GM21529 (cell line): ENCODE measurements around the gene FAS.
A peak's percentile ranks its signal among the peaks of the same experiment; 100 is the strongest.

Experiments used
- ATAC-seq: cut with Tn5 transposase; IDR thresholded peaks from one replicate; pipeline ENCODE4 v1.9.1; 2021; ENCODE audit not compliant: unreplicated experiment

FAS gene

DNA sequence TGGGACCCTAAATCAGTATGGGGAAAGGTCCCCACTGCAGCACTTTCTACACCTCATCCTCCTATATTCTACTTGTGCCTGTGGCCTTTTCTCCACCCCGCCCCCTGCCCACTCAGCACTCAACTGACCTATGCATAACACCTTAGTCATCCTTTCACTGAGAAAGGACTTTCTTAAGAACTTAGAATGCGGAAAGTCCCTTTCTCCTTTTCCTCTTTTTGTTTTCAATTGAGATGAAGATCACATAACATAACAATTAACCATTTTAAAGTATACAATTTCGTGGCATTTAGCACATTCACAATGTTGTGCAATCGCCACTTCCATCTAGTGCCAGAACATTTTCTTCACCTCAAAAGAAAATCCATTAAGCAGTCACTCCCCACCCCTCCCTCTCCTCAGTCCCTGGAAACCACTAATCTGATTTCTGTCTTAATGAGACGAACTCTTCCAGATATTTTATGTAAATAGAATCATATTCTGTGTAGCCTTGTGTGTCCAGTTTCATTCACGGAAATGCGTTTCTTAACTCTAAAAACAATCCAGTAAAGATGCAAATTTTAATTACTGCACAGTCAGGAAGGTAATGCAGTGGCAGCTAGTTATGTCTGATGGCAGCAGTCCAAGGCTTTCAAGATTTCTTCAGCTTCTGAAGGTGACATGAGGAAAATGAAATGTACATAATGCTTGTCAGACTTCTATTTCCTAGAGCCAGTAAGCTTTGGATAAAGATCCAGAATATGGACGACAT, 41.7 kb downstream of the FAS start:
- peak; percentile 67 for ATAC-seq

DNA sequence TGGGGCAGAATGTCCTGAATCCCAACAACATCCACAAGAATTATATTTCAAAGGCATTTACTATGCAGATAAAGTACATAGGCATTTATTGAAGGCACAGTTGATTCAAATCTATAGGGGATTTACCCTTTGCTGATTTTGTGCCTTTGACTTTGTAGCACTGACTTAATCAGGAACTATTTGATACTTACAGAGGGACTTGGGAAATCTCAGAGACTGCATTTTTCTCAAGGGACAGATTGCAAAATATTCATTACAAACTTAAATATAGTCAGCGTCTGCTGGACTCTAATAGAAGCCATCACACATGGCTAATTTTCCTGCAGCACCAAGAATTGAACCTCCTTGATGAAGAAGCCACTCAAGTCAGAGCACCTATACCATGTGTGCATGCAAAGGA, 44.9 kb downstream of the FAS start:
- ATAC-seq = no peak

DNA sequence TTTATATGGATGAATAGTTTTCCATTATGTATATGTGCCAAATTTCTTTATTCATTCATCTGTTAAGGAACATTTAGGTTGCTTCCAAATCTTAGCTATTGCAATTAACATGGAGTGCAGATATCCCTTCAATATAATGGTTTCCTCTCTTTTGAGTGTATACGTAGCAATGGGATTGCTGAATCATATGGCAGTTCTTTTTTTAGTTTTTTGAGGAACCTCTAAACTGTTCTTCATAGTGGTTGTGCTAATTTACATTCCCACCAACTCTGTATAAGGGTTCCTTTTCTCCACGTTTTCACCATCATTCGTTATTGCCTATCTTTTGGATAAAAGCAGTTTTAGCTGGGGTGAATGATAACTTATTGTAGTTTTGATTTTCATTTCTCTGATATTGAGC, 46.5 kb downstream of the FAS start:
- ATAC-seq = no peak

DNA sequence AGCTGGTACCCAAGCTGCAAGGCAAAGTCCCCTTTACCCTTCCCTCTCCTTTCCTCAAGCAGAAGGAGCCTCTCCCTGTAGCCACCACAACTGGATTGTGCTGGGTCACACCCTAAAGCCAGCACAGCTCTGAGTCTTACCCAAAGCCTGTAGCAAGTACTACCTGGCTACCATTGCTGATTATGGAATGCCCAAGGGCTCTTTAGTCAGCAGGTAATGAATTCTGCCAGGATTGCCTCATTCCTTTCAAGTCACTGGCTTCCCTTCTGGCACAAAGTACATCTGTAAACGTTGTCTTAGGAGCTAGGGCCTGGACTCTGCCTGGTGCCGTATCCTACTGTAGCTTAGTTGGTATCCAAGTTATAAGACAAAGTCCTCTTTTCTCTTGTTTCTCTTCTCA, 52.0 kb downstream of the FAS start:
- ATAC-seq = no peak

- no peak for ATAC-seq
These were observed 52.5 kb downstream of the FAS start for GRCh38 chr10:89043052-89043451.

DNA sequence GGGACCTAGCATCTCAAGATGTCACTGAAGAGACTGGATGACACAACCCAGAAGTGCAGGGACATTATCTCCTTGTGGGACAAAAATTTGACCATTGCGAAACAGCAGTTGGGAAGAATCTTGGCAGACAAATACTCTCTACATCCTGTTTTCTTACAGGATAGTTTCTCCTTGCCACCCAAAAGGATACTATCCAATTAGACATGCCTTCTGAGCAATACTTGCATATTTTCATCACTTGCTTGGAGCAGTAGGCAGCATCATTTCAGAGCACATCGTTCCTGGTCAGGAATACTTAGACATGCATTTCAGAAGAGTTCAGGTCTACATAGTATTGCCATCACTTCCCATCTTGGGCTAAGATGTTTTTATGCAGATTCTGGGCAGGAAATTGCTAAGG, 56.8 kb downstream of the FAS start:
- ATAC-seq = no peak

- ATAC-seq = no peak
These were observed 61.0 kb downstream of the FAS start for GRCh38 chr10:89051593-89051992.

DNA sequence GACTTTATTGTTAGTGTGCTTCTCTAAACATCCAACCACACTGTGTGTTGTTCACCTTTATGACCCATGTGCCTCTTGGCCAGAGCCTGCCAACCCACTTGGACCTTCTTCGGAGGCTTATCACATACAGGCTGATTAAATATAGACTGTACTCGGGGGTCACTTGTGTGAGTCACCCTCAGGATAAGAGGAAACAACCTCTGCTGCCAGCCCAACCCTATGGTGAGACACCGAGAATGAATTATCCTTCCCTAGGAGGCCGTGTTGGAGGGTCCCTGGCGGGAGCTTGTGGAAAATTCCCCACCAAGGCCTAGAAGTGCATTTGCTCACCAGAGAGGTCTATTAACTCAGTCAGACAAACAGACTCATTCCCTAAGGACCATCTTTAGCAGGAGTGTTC, 63.0 kb downstream of the FAS start:
- no peak for ATAC-seq

- ATAC-seq = no peak
These were observed 64.6 kb downstream of the FAS start for GRCh38 chr10:89055159-89055558.

DNA sequence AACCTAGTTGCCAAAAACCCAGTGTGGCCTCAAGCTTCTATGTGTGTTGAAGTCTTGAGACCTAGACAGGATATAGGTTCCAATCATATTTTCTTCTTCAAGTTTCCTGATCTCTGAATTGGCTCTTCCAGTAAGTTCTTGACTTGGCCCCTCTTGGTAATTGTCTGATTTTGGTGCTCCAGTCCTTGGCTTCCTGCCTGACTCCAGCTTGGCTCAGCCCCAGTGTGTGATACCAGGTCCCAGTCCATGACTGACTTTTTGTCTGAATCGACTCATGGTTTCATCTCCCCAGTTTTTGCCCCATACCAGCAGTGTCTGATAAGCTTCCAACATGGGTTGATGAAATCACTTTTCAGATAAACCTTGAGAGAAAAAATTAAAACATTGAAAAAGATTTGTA, 72.3 kb downstream of the FAS start:
- ATAC-seq = no peak

GRCh38 chr10:89063465-89063864, 72.9 kb downstream of the FAS start:
- ATAC-seq = no peak

- ATAC-seq = no peak
These were observed 74.2 kb downstream of the FAS start for GRCh38 chr10:89064748-89065147.
